ENCODE measurements around the gene SDR39U1. TPM values are rescaled to one million over a fixed set of nuclear protein-coding genes. Genes with fewer than 3 reads are reported as not detected.

SDR39U1 gene
- total RNA-seq, 1 experiment from 2014 or later = 59.0 TPM

GRCh38 chr14:24434676-24435075, 7.9 kb downstream of the SDR39U1 start:
- Mint-ChIP-seq H3K27me3 (ENCODE audit: unreplicated experiment) (no peaks in the 10 kb centered on the region), H3K4me1 (ENCODE audit: low read depth, unreplicated experiment) (peaks cover 12% of the 10 kb centered on the region), H3K27ac (ENCODE audit: unreplicated experiment) (no peak overlapping the region), H3K4me3 (ENCODE audit: low read depth, unreplicated experiment) (no peak overlapping the region), H3K9me3 (ENCODE audit: low read depth, unreplicated experiment) (no peaks in the 10 kb centered on the region), H3K36me3 (ENCODE audit: insufficient read depth, unreplicated experiment) (peaks cover 71% of the 10 kb centered on the region)
- no TSS peak for BruUV-seq (replicated peaks)
- no peak for TF ChIP-seq CTCF (IDR thresholded peaks at IDR 0.05; ENCODE audit: unreplicated experiment)
- CTCF ChIA-PET = interaction anchor here (3.9 kb wide), 1 partner anchor 101 kb away, joined by 22 read pairs; the partner anchor contains the start of gene ADCY4
- intact Hi-C loops (cut with micrococcal nuclease; ENCODE audit: unreplicated experiment) = no loop called here
- DNase-seq = no peak

- no peaks in the 10 kb centered on the region for H3K27me3 Mint-ChIP-seq (ENCODE audit: unreplicated experiment)
- H3K4me1 Mint-ChIP-seq (ENCODE audit: low read depth, unreplicated experiment) = peaks cover 18% of the 10 kb centered on the region
- no peak overlapping the region for H3K27ac Mint-ChIP-seq (ENCODE audit: unreplicated experiment)
- peaks cover 71% of the 10 kb centered on the region for H3K36me3 Mint-ChIP-seq (ENCODE audit: insufficient read depth, unreplicated experiment)
- BruUV-seq (replicated peaks) = no TSS peak
- no peak for TF ChIP-seq CTCF (IDR thresholded peaks at IDR 0.05; ENCODE audit: unreplicated experiment)
- CTCF ChIA-PET = interaction anchor here (3.9 kb wide), 1 partner anchor 100 kb away, joined by 22 read pairs; the partner anchor contains the start of gene ADCY4
- no peak for DNase-seq
- intact Hi-C loops (cut with micrococcal nuclease; ENCODE audit: unreplicated experiment) = no loop called here
- no peaks in the 10 kb centered on the region for H3K9me3 Mint-ChIP-seq (ENCODE audit: low read depth, unreplicated experiment)
- H3K4me3 Mint-ChIP-seq (ENCODE audit: low read depth, unreplicated experiment) = no peak overlapping the region
These were observed 8.5 kb downstream of the SDR39U1 start for GRCh38 chr14:24434036-24434435.

- no TSS peak for BruUV-seq (replicated peaks)
- Mint-ChIP-seq H3K9me3 (ENCODE audit: low read depth, unreplicated experiment) (no peaks in the 10 kb centered on the region), H3K4me3 (ENCODE audit: low read depth, unreplicated experiment) (peak overlapping the region; percentile 69), H3K4me1 (ENCODE audit: low read depth, unreplicated experiment) (peaks cover 21% of the 10 kb centered on the region), H3K36me3 (ENCODE audit: insufficient read depth, unreplicated experiment) (peaks cover 61% of the 10 kb centered on the region), H3K27ac (ENCODE audit: unreplicated experiment) (peak overlapping the region; percentile 28), H3K27me3 (ENCODE audit: unreplicated experiment) (no peaks in the 10 kb centered on the region)
- no peak for TF ChIP-seq CTCF (IDR thresholded peaks at IDR 0.05; ENCODE audit: unreplicated experiment)
- intact Hi-C loops (cut with micrococcal nuclease; ENCODE audit: unreplicated experiment) = no loop called here
- no peak for DNase-seq
- CTCF ChIA-PET = interaction anchor here (0.8 to 3.0 kb wide), 19 partner anchors 10 to 190 kb away, joined by 3 to 53 read pairs (median 6); partner anchors contain the start of genes CIDEB, RIPK3, SDR39U1 and TINF2
These were observed 10.1 kb downstream of the SDR39U1 start for GRCh38 chr14:24432259-24433131.

- Mint-ChIP-seq H3K27ac (ENCODE audit: unreplicated experiment) (peak overlapping the region; percentile 28), H3K4me1 (ENCODE audit: low read depth, unreplicated experiment) (peaks cover 24% of the 10 kb centered on the region), H3K4me3 (ENCODE audit: low read depth, unreplicated experiment) (peak overlapping the region; percentile 69), H3K9me3 (ENCODE audit: low read depth, unreplicated experiment) (no peaks in the 10 kb centered on the region), H3K36me3 (ENCODE audit: insufficient read depth, unreplicated experiment) (peaks cover 58% of the 10 kb centered on the region), H3K27me3 (ENCODE audit: unreplicated experiment) (no peaks in the 10 kb centered on the region)
- CTCF ChIA-PET = interaction anchor here (0.6 to 3.0 kb wide), 23 partner anchors 10 to 193 kb away, joined by 3 to 53 read pairs (median 6); partner anchors contain the start of genes CIDEB, RIPK3, SDR39U1 and TINF2
- DNase-seq = peak; percentile 95
- intact Hi-C loops (cut with micrococcal nuclease; ENCODE audit: unreplicated experiment) = loop anchor here (1.0 to 2.0 kb wide), 2 partner anchors 39 to 66 kb away; no protein-coding TSS in a partner anchor
- BruUV-seq (replicated peaks) = no TSS peak
- peak; percentile 77 for TF ChIP-seq CTCF (IDR thresholded peaks at IDR 0.05; ENCODE audit: unreplicated experiment)
These were observed 10.9 kb downstream of the SDR39U1 start for GRCh38 chr14:24431569-24432258.
